ENCODE results near the gene NKD1. TPM values are rescaled to one million over a fixed set of nuclear protein-coding genes. Genes with fewer than 3 reads are reported as not detected.
"Not testable (repeated sequence)": the region's sequence is repeated elsewhere in the genome, so short reads cannot be mapped to it uniquely, and the experiment has no call there.

The NKD1 gene
- total and polyA plus RNA-seq, 9 donors, result 2.5 to 72.1 (median 12.7) TPM

DNA sequence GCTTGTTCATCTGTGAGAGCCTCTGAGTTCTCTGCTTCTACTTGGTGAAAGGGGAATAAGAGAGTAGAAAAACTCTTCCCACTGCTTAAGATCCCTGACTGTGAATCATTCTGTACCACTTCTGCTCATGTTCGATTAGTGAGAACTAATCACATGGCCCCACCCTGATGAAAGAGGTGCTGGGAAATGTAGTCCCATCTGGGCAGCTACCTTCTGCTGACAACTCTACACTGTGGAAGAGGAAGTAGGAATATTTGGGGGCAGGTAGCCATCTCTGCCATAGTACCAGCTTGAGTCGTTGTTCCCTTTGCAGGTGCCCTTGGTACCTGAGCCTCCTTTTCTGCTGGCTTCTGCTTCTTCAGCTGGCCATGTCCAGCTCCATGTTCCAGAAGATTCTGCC is 29.9 kb downstream of the NKD1 start:
- intact Hi-C loops (cut with DNase I), result no loop called here
- Histone ChIP-seq H3K36me3 (no peaks in the 10 kb centered on the region), H3K27me3 (no peaks in the 10 kb centered on the region), H3K4me3 (no peak overlapping the region), H3K4me1 (ENCODE audit: insufficient read depth) (peaks cover 22% of the 10 kb centered on the region), H3K27ac (no peak overlapping the region), H3K9me3 (no peaks in the 10 kb centered on the region)
- DNase-seq, result no peak
- TF ChIP-seq POLR2A (IDR thresholded peaks at IDR 0.05) (no peak), EP300 (IDR thresholded peaks at IDR 0.05) (no peak)
- TF ChIP-seq, protein P1, sequence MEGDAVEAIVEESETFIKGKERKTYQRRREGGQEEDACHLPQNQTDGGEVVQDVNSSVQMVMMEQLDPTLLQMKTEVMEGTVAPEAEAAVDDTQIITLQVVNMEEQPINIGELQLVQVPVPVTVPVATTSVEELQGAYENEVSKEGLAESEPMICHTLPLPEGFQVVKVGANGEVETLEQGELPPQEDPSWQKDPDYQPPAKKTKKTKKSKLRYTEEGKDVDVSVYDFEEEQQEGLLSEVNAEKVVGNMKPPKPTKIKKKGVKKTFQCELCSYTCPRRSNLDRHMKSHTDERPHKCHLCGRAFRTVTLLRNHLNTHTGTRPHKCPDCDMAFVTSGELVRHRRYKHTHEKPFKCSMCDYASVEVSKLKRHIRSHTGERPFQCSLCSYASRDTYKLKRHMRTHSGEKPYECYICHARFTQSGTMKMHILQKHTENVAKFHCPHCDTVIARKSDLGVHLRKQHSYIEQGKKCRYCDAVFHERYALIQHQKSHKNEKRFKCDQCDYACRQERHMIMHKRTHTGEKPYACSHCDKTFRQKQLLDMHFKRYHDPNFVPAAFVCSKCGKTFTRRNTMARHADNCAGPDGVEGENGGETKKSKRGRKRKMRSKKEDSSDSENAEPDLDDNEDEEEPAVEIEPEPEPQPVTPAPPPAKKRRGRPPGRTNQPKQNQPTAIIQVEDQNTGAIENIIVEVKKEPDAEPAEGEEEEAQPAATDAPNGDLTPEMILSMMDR (IDR thresholded peaks at IDR 0.05), result no peak
- 54 to 74% (median 63%) methylated on average over 2 of the region's 2 CpGs for WGBS, 3 donors

DNA sequence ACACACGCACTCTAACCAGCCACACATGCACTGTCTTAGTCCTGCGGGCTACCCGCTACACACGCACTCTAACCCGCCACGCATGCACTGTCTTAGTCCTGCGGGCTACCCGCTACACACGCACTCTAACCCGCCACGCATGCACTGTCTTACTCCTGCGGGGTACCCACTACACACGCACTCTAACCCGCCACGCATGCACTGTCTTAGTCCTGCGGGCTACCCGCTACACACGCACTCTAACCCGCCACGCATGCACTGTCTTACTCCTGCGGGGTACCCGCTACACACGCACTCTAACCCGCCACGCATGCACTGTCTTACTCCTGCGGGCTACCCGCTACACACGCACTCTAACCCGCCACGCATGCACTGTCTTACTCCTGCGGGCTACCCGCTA is 31.2 kb downstream of the NKD1 start:
- H3K27me3 ChIP-seq; H3K9me3 ChIP-seq; DNase-seq; H3K4me3 ChIP-seq; H3K27ac ChIP-seq; intact Hi-C loops (cut with DNase I); H3K36me3 ChIP-seq: not testable (repeated sequence)
- 96 to 98% (median 97%) methylated on average over 32 of the region's 32 CpGs for WGBS, 3 donors
- H3K4me1 ChIP-seq (ENCODE audit: insufficient read depth), result peaks cover 18% of the 10 kb centered on the region

DNA sequence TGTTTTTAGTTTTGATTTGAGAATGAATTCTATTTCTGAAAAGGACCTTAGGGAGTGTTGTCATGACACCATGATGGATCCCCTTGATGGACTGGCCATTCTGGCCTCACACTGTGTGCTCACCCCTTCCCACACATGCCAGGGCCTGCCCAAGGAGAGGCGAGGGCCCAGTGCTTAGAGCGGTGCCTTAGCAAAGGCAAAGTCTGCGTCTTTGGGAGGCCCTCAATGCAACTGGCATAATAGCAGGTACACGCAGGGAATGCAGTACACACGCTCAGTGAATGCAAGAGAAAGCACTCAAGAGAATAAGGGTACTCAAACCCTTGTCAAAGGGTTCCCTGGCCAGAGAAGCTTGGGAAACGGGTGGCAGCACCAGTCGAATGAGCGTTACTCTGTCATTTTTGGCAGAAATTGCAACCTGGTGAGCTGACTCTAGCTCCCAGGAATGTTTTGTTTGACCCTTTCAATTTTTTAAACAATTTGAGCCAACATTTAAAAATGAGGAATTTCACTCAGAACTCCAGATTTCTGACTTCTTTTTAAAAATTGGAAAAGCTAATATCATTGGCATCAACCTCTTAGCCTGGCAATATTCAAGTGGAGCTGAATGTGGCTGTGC is 32.1 kb downstream of the NKD1 start:
- TF ChIP-seq POLR2A (IDR thresholded peaks at IDR 0.05) (no peak), EP300 (IDR thresholded peaks at IDR 0.05) (no peak)
- TF ChIP-seq, protein P1 (IDR thresholded peaks at IDR 0.05), result no peak
- Histone ChIP-seq H3K4me3 (no peak overlapping the region), H3K36me3 (no peaks in the 10 kb centered on the region), H3K4me1 (ENCODE audit: insufficient read depth) (peaks cover 21% of the 10 kb centered on the region), H3K9me3 (no peaks in the 10 kb centered on the region), H3K27me3 (no peaks in the 10 kb centered on the region), H3K27ac (no peak overlapping the region)
- intact Hi-C loops (cut with DNase I), result no loop called here
- WGBS, 3 donors, result 55 to 63% (median 55%) methylated on average over 8 of the region's 8 CpGs
- no peak for DNase-seq

DNA sequence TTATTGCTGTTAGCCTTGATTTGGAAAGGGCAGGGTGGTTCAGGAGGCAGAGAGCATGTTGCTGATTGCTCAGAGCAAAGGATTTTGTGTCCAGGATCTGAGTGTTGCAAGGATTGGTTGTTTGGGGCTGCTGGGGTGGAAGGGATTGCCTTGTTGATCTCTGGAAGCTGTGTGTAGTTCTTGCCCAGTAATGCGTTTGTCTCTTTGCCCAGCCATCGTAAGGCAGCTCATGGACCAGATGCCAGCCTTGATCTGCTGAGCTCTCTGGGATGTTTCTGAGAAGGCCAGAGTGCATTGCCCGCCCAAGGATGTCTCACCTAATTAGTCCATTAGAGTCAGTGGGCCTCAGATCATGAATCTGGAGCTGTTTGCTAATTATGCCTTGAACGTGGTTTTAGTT is 33.6 kb downstream of the NKD1 start:
- Histone ChIP-seq H3K4me1 (ENCODE audit: insufficient read depth) (peaks cover 32% of the 10 kb centered on the region), H3K4me3 (no peak overlapping the region), H3K36me3 (no peaks in the 10 kb centered on the region), H3K27ac (peak overlapping the region in 1 of 2 donors; percentile 17), H3K27me3 (no peaks in the 10 kb centered on the region), H3K9me3 (no peaks in the 10 kb centered on the region)
- intact Hi-C loops (cut with DNase I), result no loop called here
- DNase-seq, result no peak
- TF ChIP-seq, protein P1 (IDR thresholded peaks at IDR 0.05), result no peak
- TF ChIP-seq EP300 (IDR thresholded peaks at IDR 0.05) (no peak), POLR2A (IDR thresholded peaks at IDR 0.05) (no peak)
- 48 to 71% (median 57%) methylated on average over 4 of the region's 4 CpGs for WGBS, 3 donors

DNA sequence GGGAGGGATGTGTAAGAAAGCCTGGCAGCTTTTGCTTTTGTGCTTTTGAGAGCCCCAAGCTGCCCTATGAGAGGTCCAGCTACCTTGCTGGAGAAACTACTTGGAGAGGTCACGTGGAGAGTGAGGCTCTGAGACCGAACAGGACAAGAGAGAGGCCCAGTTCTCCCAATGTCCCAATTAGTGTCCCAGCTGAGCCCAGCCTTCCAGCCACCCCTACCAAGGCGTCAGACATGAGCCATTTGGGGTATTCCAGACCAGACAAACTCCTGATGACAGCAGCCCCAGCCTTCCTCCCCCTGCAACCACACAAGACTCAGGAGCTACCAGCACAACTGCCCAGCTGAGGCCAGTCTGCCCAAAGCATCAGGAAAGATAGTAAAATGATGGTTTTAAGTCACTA is 35.0 kb downstream of the NKD1 start:
- H3K36me3 ChIP-seq, result no peaks in the 10 kb centered on the region
- H3K4me3 ChIP-seq, result no peak overlapping the region
- peaks cover 32% of the 10 kb centered on the region for H3K4me1 ChIP-seq (ENCODE audit: insufficient read depth)
- intact Hi-C loops (cut with DNase I), result no loop called here
- TF ChIP-seq POLR2A (IDR thresholded peaks at IDR 0.05), result no peak
- no peak for TF ChIP-seq EP300 (IDR thresholded peaks at IDR 0.05)
- TF ChIP-seq, protein P1 (IDR thresholded peaks at IDR 0.05), result no peak
- DNase-seq, result no peak
- H3K9me3 ChIP-seq, result no peaks in the 10 kb centered on the region
- H3K27ac ChIP-seq, result no peak overlapping the region
- WGBS, 3 donors, result 91 to 98% (median 97%) methylated on average over 3 of the region's 3 CpGs
- H3K27me3 ChIP-seq, result no peaks in the 10 kb centered on the region
